Thoracic aorta endothelial cell (primary cell): ENCODE data around the gene SLFN5. TPM values are rescaled to one million over a fixed set of nuclear protein-coding genes. Genes with fewer than 3 reads are reported as not detected.

ENCODE experiments used
- total RNA-seq: library from RNA; depleted of rRNA; stranded (reverse); fragments of >200 nt; gene quantifications from 2 replicates; pipeline ENCODE4 v1.2.3, GENCODE V29; 2012

Gene SLFN5
- total RNA-seq = 36.6 and 44.4 TPM in 2 replicates

GRCh38 chr17:35242805-35243560, at the start of gene SLFN5:
SLFN5 (plus strand) TSS chr17:35243072; CDS start chr17:35258691, 15,619 bp downstream.

GRCh38 chr17:35194001-35194400, 48.9 kb upstream of the SLFN5 start, which contains the start of gene SLC35G3:
SLC35G3 (minus strand) TSS chr17:35194393; CDS start chr17:35194307, 86 bp downstream.

Other genes starting within 250 kb of the SLFN5 start
- gene RFFL, start 179.4 kb upstream of the SLFN5 start, total RNA-seq = 13.3 and 17.3 TPM in 2 replicates
- gene RAD51D, start 123.2 kb upstream of the SLFN5 start, total RNA-seq = 14.0 and 15.3 TPM in 2 replicates
- gene FNDC8, start 121.5 kb upstream of the SLFN5 start, total RNA-seq = not detected in 2 replicates
- gene NLE1, start 100.8 kb upstream of the SLFN5 start, total RNA-seq = 19.9 and 25.3 TPM in 2 replicates
- gene UNC45B, start 95.3 kb upstream of the SLFN5 start, total RNA-seq = under 0.01 TPM in 1 of 2 replicates, not detected in the other
- not detected in 2 replicates for gene SLC35G3, start 48.7 kb upstream of the SLFN5 start, total RNA-seq
- gene SLFN11, start 130.5 kb downstream of the SLFN5 start, total RNA-seq = 133 and 202 TPM in 2 replicates
- gene SLFN12, start 189.4 kb downstream of the SLFN5 start, total RNA-seq = 47.0 and 61.0 TPM in 2 replicates
- 2.5 and 4.3 TPM in 2 replicates for gene SLFN13, start 205.7 kb downstream of the SLFN5 start, total RNA-seq